Motor neuron (in vitro differentiated cells): ENCODE measurements around the gene TMED5. TPM values are rescaled to one million over a fixed set of nuclear protein-coding genes. Genes with fewer than 3 reads are reported as not detected.
A peak's percentile ranks its signal among the peaks of the same experiment; 100 is the strongest.
"Not testable (repeated sequence)": the region's sequence is repeated elsewhere in the genome, so short reads cannot be mapped to it uniquely, and the experiment has no call there.

ENCODE experiments used
- ATAC-seq, 8 experiments: fragments of 200-7000 bp; cut with Tn5 transposase; replicated peaks in 6 of 8; 2 replicates each; pipeline ENCODE4 v1.8.0; 2021; ENCODE audit warnings: mild to moderate bottlenecking in 8 of 8, moderate library complexity in 8 of 8
- H3K27ac ChIP-seq, 2 donors: fragments of 250-450 bp; sonication (Bioruptor Pico); 2 replicates each; pipeline ENCODE4 v1.9.0; 2021; ENCODE audit warnings: antibody characterized with exemption in 2 of 2, mild to moderate bottlenecking in 2 of 2, moderate library complexity in 1 of 2
- H3K4me1 ChIP-seq, 2 donors: fragments of 250-450 bp; sonication (Bioruptor Pico); replicated peaks in 1 of 2; 2 replicates each; pipeline ENCODE4 v1.6.1; 2021; ENCODE audit warnings: antibody characterized with exemption in 2 of 2, mild to moderate bottlenecking in 2 of 2, moderate library complexity in 1 of 2
- H3K4me3 ChIP-seq, 5 donors: fragments of 250-450 bp; sonication (Bioruptor Pico); 2 replicates each; pipeline ENCODE4 v1.9.0; 2021; ENCODE audit warnings: antibody characterized with exemption in 5 of 5, mild to moderate bottlenecking in 5 of 5, moderate library complexity in 4 of 5
- WGBS, 10 experiments: fragments of 450-650 bp; shearing (Covaris generic); methylation state at CpG; one replicate each; pipeline ENCODE4 v1.0.0; 2022; 5-methylcytosine and 5-hydroxymethylcytosine counted together
- in situ Hi-C, 9 experiments: fragments of 400-800 bp; cut with MboI; loops; one replicate each; pipeline ENCODE4 v1.15.0; 2021; ENCODE audit warnings: low sequenced_read_pairs in 9 of 9, low pct_unique_long_range_greater_than_20kb in 2 of 9; ENCODE audit not compliant: unreplicated experiment in 9 of 9
- total RNA-seq, 8 experiments: library from RNA; unstranded; fragments of 300-600 nt; gene quantifications; 2 replicates each; pipeline versions ENCODE4 v1.2.3 to v1.2.4, GENCODE V29; 2022

TMED5 gene
- total RNA-seq, 8 experiments from 2014 or later = 25.4 to 65.2 (median 49.7) TPM

DNA sequence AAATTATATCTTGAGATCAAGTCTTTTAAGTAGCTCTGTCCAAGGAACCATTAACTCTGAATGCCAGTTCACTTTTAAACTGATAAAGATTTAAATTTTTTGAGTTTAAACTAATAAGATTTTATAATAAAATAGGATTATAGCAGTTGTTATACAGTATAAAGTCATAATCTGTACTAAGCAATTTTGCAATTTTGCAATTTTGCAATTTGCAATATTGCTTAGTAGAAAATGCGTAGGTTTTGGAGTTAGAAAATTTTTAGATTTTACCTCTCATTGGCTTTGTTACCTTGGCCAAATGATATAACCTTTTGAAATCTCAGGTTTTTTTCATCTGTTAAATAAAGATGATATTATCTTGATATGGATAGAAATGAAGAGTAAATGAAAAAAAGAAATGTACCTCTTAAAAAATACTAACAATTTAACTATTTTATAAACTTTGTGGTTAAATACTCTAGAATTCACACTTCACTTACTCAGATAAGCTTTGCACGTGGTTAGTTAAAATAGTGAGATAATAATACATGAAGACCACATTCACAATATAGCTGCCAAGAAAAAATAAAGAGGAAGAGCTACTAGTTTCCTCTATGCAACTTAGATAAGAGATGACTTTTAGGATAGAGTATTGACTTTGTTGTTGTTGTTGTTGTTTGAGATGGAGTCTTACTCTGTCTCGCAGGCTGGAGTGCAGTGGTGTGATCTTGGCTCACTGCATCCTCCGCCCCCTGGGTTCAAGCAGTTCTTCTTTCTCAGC lies 14.2 kb upstream of the TMED5 start:
- H3K4me1 ChIP-seq = no peaks in the 10 kb centered on the region
- in situ Hi-C loops = no loop called here

DNA sequence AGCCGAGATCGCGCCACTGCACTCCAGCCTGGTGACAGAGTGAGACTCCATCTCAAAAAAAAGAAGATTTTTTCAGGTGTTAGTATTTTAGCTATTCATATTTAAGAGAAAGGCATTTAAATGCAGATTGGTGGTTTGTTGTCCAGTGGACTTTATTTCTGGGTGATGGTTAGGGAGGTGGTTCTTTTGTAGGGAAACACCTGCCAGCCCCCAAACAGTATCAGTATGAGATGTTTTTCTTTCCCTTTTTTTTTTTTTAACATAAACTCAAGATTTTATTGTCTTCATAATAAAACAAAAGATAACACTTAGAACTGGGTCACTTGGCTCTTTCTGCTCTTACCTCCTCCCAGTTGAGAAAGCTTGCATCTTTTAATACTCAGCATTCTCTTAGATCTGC lies 10.2 kb upstream of the TMED5 start:
- H3K4me1 ChIP-seq = no peaks in the 10 kb centered on the region
- in situ Hi-C loops = no loop called here
- H3K4me3 ChIP-seq = no peak overlapping the region
- no peak overlapping the region for H3K27ac ChIP-seq
- WGBS, 10 experiments = 90 to 100% (median 100%) methylated on average over 2 to 3 of the region's 3 CpGs; no CpG with 5 or more reads in 3 of the 10 experiments
- no peak for ATAC-seq

More for the DNA sequence above, 14.2 kb upstream of the TMED5 start:
- no peak overlapping the region for H3K4me3 ChIP-seq
- no peak for ATAC-seq
- no peak overlapping the region for H3K27ac ChIP-seq
- WGBS, 10 experiments = 90 to 100% (median 97%) methylated on average over 1 to 4 of the region's 4 CpGs

DNA sequence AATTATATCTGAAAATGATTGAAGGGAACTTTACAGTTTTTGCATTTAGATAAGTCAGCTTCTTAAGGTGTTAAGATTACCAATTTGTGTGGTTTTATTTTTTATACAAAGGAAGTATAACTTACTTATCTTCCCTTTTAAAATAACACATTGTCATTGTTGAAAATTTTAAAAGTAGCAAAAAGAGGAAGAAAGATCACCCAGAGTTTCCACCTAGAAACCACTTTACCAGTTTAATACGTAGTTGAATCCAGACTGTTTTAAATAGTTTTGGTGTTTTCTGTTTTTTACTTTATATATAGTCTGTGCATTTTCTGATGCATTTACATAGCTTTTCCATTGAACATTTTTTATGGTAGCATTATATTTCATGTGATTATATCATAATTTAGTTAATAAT lies 6.5 kb upstream of the TMED5 start:
- in situ Hi-C loops = no loop called here
- 83 to 100% (median 95%) methylated on average over 1 of the region's 1 CpG for WGBS, 10 experiments

DNA sequence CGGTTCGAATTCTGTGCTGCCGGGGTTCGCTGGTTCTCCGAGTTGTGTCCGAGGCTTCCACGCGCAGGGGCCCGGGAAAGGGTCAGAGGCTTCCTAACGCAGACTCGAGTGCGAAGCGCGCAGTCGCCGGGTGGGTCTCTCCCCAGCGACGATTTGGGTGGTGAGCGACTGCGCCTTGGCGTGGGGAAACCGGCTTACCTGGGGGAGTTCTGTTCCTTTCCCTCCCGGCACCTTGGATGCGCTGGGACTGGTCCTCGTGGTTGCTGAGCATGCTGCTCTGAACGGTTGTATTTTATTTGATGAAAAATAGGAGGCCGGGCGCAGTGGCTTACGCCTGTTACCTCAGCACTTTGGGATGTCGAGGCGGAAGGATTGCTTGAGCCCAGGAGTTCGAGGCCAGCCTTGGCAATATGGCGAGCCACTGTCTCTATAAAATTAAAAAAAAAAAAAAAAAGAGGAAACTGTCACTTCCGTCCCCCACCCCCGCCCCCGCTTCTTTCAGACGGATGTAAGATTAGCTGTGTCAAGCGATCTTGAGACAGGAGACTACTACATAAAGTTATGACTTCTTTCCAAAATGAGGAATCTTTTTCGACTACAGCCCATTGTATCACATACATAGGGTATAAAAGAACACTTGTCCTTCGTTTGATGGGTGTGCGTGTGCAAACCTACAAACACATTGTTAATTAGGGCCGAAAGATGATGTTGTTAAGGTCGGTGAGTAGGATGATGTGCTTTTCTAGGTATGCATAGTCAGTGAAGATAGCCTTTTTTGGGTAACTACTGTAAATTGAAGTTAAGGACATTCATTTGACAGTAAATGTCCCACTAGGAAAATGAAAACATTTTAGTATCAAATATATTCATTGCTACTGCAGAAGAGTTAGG lies 755 bp upstream of the TMED5 start, which contains the start of gene CCDC18:
Gene CCDC18 (plus strand): TSS at position 2 of the 891 bp plus-strand sequence. CDS start 2,638 bp downstream, outside the sequence.
- Histone ChIP-seq H3K27ac (peak within 1 kb of the TSS; percentile 45 to 78), H3K4me3 (peak within 1 kb of the TSS; percentile 55 to 82 (median 70)), H3K4me1 (peaks cover 0 to 13% of the 10 kb centered on the region in 2 donors)
- ATAC-seq = peak in 3 of 8 experiments; percentile 5 to 10 (median 9)
- in situ Hi-C loops = no loop called here
- WGBS, 10 experiments = 0 to 30% (median 3%) methylated on average over 2 to 40 of the region's 43 CpGs

More for the DNA sequence above, 6.5 kb upstream of the TMED5 start:
- Histone ChIP-seq H3K4me3 (no peak overlapping the region), H3K4me1 (no peaks in the 10 kb centered on the region), H3K27ac (no peak overlapping the region)
- ATAC-seq = no peak

DNA sequence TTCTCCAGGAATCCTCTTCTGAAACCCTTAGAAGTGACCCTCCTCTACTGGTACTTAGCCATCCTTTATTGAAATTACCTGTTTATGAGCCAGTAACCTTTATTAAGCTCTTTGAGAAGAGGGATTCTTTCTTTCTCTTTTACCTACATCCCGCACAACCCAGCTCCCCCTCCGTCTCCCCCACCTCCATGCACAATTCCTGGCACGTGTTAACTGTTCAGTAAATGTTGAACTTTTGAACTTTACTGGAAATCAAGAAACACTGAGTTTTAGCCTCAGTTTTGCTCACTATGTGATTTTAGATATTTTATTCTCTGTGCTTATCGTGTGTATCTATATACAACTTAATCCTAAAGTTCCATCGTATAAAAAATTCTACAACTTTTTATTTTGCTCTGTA lies 1.8 kb downstream of the TMED5 start:
- H3K4me1 ChIP-seq = peaks cover 0 to 13% of the 10 kb centered on the region in 2 donors
- ATAC-seq = no peak
- 0 to 50% (median 14%) methylated on average over 1 to 5 of the region's 5 CpGs; no CpG with 5 or more reads in 1 of the 10 experiments for WGBS, 10 experiments
- peak overlapping the region; percentile 55 to 82 (median 70) for H3K4me3 ChIP-seq
- in situ Hi-C loops = no loop called here
- H3K27ac ChIP-seq = no peak overlapping the region

DNA sequence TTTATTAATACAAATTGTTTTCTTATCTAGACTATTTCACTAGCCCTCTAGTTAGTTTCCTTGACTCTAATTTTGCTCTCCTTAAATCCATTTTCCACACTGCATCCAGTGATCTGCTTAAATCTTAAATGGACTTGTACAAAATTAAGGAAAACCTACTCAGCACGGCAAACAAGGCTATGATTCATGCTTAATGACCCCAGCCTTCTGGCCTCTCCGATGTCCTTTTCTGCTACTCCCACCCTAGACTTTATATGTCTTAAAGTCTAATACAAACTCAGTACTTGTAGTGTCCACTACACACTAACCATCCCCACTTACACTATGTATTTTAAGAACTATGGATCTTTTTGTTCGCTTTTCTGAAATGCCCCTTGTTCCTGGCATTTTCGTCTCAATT lies 2.2 kb downstream of the TMED5 start:
- Histone ChIP-seq H3K4me3 (peak overlapping the region; percentile 55 to 82 (median 70)), H3K27ac (no peak overlapping the region), H3K4me1 (peaks cover 0 to 13% of the 10 kb centered on the region in 2 donors)
- WGBS, 10 experiments = 8 to 28% (median 16%) methylated on average over 2 to 4 of the region's 4 CpGs
- in situ Hi-C loops = no loop called here
- ATAC-seq = no peak

DNA sequence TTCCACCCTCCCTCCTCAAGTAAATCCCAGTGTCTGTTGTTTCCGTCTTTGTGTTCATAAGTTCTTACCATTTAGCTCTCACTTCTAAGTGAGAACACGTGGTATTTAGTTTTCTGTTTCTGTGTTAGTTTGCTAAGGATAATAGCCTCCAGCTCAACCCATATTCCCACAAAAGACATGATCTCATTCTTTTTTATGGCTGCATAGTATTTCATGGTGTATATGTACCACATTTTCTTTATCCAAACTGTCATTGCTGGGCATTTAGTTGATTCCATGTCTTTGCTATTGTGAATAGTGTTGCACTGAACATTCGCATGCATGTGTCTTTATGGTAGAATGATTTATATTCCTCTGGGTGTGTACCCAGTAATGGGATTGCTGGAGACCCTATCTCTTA lies 5.6 kb downstream of the TMED5 start:
- in situ Hi-C loops, H3K27ac ChIP-seq, H3K4me3 ChIP-seq, ATAC-seq: not testable (repeated sequence)
- 94 to 100% (median 100%) methylated on average over 1 to 3 of the region's 3 CpGs for WGBS, 10 experiments
- H3K4me1 ChIP-seq = peaks cover 4 to 13% of the 10 kb centered on the region in 2 donors

DNA sequence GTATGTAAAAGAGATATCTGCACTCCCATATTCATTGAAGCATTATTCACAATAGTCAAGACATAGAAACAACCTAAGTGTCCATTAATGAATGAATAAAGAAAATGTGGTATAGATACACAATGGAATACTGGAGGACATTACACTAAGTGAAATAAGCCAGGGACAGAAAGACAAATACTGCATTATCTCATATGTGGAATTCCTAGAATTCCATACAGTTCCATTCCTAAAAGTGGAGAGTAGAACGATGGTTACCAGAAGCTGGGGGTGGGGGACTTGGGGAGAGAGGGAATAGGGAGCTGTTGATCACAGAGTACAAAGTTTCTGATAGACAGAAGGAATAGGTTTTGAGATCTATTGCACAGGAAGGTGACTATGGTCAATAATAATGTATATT lies 7.4 kb downstream of the TMED5 start:
- Histone ChIP-seq H3K4me3 (no peak overlapping the region), H3K4me1 (peaks cover 4% of the 10 kb centered on the region in 2 donors), H3K27ac (no peak overlapping the region)
- 0 to 95% (median 69%) methylated on average over 1 of the region's 1 CpG; no CpG with 5 or more reads in 4 of the 10 experiments for WGBS, 10 experiments
- ATAC-seq = peak in 1 of 8 experiments; percentile 38
- in situ Hi-C loops = no loop called here

DNA sequence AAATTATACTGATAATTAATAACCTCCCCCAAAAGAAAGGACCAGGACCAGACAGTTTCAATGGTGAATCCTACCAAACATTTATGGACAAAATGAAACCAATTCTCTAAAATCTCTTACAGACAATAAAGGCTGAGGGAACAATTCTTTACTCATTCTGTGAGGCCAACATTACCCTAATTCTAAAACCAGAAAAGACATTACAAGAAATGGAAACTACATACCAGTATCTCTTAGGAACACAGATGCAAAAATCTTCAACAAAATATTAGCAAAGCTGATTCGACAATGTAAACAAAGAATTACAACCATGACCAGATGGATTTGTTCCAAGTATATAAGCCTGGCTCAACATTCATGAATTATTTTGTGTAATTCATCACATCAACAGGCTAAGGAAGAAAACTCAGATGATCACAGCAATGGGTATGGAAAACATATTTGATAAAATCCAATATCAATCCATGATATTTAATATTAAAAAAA lies 8.6 kb downstream of the TMED5 start:
- ATAC-seq = peak in 1 of 8 experiments; percentile 66
- peaks cover 2 to 4% of the 10 kb centered on the region in 2 donors for H3K4me1 ChIP-seq
- no peak overlapping the region for H3K4me3 ChIP-seq
- 50 to 100% (median 97%) methylated on average over 1 of the region's 1 CpG; no CpG with 5 or more reads in 2 of the 10 experiments for WGBS, 10 experiments
- in situ Hi-C loops = no loop called here
- no peak overlapping the region for H3K27ac ChIP-seq

DNA sequence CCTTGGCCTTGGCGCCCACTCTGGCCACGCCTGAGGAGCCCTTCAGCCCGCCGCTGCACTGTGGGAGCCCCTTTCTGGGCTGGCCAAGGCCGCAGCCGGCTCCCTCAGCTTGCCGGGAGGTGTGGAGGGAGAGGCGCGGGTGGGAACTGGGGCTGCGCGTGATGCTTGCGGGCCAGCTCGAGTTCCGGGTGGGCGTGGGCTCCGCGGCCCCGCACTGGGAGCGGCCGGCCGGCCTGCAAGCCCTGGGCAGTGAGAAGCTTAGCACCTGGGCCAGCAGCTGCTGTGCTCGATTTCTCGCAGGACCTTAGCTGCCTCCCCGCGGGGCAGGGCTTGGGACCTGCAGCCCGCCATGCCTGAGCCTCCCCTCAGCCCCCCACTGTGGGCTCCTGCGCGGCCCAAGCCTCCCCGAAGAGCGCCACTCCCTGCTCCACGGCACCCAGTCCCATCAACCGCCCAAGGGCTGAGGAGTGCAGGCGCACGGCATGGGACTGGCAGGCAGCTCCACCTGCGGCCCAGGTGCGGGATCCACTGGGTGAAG lies 10.0 kb downstream of the TMED5 start:
- in situ Hi-C loops, ATAC-seq, H3K4me3 ChIP-seq, H3K4me1 ChIP-seq, H3K27ac ChIP-seq: not testable (repeated sequence)
- WGBS, 10 experiments = 92 to 100% (median 98%) methylated on average over 3 to 23 of the region's 36 CpGs; no CpG with 5 or more reads in 6 of the 10 experiments

DNA sequence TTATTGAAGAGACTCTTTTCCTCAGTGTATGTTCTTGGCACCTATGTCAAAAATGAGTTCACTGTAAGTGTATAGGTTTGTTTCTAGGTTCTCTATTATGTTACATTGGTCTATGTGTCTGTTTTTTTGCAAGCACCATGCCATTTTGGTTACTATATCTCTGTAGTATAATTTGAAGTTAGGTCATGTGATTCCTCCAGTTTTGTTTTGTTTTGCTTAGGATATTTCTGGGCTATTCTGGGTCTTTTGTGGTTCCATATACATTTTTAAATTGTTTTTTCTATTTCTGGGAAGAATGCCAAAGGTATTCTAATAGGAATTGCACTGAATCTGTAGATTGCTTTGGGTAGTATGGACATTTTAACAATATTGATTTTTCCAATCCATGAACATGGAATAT lies 13.2 kb downstream of the TMED5 start:
- peaks cover 2 to 4% of the 10 kb centered on the region in 2 donors for H3K4me1 ChIP-seq
- H3K4me3 ChIP-seq = no peak overlapping the region
- no peak overlapping the region for H3K27ac ChIP-seq
- no peak for ATAC-seq
- in situ Hi-C loops = no loop called here

DNA sequence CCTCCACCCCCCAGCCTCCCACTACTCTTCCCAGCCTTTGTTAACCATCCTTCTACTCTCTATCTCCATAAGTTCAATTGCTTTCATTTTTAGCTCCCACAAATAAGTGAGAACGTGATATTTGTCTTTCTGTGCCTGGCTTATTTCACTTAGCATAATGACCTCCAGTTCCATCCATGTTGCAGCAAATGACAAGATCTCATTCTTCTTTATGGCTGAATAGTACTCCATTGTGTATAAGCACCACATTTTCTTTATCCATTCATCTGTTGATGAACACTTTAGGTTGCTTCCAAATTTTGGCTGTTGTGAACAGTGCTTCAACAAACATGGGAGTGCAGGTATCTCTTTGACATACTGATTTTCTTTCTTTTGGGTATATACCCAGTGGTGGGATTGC lies 14.3 kb downstream of the TMED5 start:
- in situ Hi-C loops, H3K4me3 ChIP-seq, H3K27ac ChIP-seq, ATAC-seq, H3K4me1 ChIP-seq: not testable (repeated sequence)
- 73 to 100% (median 92%) methylated on average over 1 of the region's 1 CpG for WGBS, 10 experiments

DNA sequence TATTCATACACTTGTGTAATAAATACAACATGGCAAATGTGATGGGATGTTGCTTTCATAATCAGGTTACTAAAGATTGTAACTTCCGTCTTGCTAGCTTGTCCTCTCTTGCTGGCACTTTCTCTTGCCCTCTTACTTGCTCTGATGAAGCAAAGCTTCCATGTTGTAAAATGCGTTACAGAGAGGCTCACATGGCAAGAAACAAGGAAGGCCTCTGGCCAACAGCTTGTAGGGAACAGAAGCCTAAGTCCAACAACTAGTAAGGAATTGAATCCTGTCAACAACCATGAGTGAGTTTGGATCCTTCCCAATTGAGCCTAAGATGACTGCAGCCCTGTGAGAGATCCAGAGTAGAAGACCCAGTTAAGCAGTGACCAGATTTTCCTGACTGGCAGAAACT lies 15.4 kb downstream of the TMED5 start:
- Histone ChIP-seq H3K4me1 (peaks cover 0 to 8% of the 10 kb centered on the region in 2 donors), H3K4me3 (no peak overlapping the region), H3K27ac (no peak overlapping the region)
- 83 to 100% (median 99%) methylated on average over 1 to 2 of the region's 2 CpGs; no CpG with 5 or more reads in 2 of the 10 experiments for WGBS, 10 experiments
- in situ Hi-C loops = no loop called here
- no peak for ATAC-seq
